Retina (tissue), 1 donor: ENCODE results near the gene MARCHF3.
"Not testable (repeated sequence)": the region's sequence is repeated elsewhere in the genome, so short reads cannot be mapped to it uniquely, and the experiment has no call there.

Experiments used
- DNase-seq: peaks from one replicate; pipeline ENCODE4 v3.0.0-alpha.2; 2016

Gene MARCHF3

GRCh38 chr5:126843375-126843774, 187.0 kb downstream of the MARCHF3 start:
- DNase-seq, result not testable (repeated sequence)

- DNase-seq, result not testable (repeated sequence)
These were observed 191.0 kb downstream of the MARCHF3 start for GRCh38 chr5:126839407-126839806.

- no peak for DNase-seq
These were observed 192.3 kb downstream of the MARCHF3 start for GRCh38 chr5:126837906-126838539.

DNA sequence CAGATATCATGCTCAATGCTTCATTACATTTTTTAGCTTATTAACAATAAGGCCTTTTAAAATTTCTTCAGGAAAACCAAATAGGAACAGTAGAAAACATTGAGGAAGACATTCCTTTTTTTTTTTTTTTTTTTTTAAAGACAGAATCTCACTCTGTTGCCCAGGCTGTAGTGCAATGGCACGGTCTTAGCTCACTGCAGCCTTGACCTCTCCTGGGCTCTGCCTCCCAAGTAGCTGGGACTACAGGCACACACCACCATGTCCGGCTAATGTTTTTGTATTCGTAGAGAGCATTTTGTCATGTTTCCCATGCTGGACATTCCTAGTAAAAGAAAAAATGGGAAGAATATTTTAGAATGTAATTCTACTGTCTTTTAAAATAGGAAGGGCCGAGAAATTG, 193.1 kb downstream of the MARCHF3 start:
- DNase-seq, result no peak

DNA sequence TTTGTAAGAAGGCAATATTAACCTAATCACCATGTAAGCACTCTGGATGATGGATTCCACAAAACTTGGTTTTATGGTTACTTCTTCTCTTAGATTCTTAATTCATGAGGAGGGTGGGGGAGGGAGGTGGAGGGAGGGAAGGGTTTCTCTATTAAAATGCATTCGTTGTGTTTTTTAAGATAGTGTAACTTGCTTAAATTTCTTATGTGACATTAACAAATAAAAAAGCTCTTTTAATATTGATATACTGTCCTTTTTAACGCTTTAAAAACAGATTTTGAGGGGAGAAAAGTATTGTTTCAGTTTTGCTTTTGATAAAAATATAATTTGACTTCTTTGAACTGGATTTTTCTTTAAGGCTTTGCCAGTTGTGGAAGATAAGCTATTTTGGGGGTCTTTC, 193.6 kb downstream of the MARCHF3 start:
- DNase-seq, result no peak

GRCh38 chr5:126831156-126831555, 199.2 kb downstream of the MARCHF3 start:
- DNase-seq, result no peak

DNA sequence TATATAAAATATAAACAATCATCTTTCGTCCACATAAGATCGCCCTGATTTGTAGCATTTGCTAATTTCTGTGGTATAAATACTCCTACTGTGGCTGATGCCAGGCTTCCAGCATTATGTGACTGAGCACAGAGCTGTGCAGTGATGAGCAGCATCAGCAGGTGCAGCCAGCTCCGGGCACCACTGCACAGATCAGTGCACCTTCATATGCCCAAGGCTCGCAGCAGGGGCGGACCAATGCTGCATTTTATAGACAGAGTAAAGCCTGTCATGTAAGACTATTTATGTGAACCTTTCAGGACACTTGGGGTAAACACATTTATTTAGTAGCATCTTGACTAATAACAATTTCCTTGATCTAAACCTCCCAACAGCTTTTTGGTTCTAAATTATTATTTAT, 200.3 kb downstream of the MARCHF3 start:
- DNase-seq, result no peak

DNA sequence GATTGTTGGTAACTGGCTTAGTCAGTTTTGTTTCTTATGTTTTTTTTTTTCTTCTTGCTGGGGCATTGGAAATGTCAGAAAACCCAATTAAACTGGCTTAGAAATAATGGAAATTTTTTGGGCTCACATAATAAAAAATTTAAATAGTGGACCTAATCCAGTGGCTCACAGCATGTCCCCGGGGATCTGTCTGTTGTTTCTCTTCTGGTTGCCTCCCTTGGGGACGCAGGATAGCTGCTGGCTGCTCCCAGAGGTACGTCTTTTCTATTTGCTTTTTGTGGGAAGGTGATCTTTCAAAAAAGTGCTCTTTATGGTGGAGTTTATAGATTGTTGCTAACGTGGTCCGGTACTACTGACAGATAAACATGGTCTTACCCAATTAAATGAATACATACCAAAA, 201.3 kb downstream of the MARCHF3 start:
- no peak for DNase-seq

GRCh38 chr5:126826619-126827215, 203.6 kb downstream of the MARCHF3 start:
- no peak for DNase-seq

- no peak for DNase-seq
These were observed 211.1 kb downstream of the MARCHF3 start for GRCh38 chr5:126819253-126819652.

DNA sequence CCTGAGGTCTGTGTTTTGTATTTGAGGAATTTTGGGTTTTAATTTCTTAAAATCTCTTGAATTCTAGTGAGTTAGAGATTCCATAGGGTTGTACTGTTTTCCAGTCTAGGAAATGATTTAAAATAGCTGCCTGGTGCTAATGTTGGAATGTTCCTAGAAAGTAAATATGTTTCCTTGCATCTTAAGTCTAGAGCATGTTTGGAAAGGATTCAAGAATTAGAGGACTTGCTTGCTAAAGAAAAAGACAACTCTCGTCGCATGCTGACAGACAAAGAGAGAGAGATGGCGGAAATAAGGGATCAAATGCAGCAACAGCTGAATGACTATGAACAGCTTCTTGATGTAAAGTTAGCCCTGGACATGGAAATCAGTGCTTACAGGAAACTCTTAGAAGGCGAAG, 211.6 kb downstream of the MARCHF3 start:
- DNase-seq, result no peak
